GM18861 (cell line): ENCODE results near the gene ZNF541.
A peak's percentile ranks its signal among the peaks of the same experiment; 100 is the strongest.
"Not testable (repeated sequence)": the region's sequence is repeated elsewhere in the genome, so short reads cannot be mapped to it uniquely, and the experiment has no call there.

Experiments
- ATAC-seq: cut with Tn5 transposase; IDR thresholded peaks from one replicate; pipeline ENCODE4 v1.9.1; 2021; ENCODE audit not compliant: unreplicated experiment

Gene ZNF541

DNA sequence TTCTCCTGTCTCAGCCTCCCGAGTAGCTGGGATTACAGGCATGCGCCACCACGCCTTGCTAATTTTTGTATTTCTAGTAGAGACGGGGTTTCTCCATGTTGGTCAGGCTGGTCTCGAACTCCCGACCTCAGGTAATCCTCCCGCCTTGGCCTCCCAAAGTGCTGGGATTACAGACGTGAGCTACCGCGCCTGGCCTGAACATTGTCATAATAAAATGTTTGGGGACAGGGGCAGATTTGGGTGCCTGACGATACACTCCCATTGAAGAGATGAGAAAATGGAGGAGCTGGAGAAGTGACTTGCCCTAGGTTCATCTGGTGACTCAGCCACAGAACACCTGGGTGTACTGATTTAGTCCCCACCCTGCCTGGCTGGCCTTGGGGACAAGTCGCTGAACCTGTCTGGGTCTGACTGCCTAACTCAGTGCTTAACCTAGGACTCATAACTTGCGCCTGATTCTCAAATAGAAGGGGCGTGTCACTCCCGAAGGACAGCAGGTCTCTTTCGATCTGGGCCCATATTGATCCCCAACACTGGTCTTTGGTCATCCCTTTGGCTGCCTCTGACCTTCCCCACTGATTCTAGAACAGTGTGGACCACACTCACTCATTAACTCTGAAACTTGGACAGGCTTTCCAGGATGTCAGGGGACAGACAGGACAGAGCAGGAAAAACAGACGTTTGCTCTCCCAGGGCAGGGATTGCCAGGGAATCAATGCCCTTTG is 28.4 kb upstream of the ZNF541 start:
- no peak for ATAC-seq

GRCh38 chr19:47600246-47601179 is 27.6 kb upstream of the ZNF541 start:
- ATAC-seq: peak; percentile 84

DNA sequence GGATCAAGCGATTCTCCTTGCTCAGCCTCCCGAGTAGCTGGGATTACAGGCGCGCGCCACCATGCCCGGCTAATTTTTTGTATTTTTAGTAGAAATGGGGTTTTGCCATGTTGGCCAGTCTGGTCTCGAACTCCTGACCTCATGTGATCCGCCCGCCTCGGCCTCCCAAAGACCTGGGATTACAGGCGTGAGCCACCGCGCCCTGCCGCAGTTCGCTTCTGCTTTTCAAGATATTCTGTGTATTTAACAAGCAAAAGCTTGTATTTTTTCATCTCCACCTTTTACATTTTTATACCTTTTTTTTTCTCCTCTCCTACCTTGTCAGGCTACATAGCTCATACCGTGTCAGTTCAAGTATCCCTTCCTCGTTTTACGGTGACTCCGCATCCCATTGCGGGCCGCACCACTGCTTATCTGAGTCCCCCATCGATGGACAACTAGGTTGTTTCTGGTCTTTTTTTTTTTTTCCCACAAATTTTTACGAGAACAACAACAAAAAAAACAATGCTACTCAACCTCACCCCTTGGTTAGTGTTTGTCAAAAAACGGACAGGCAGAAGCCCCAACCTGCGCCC is 26.8 kb upstream of the ZNF541 start:
- ATAC-seq: not testable (repeated sequence)

GRCh38 chr19:47598407-47599349 is 25.7 kb upstream of the ZNF541 start:
- ATAC-seq: no peak

DNA sequence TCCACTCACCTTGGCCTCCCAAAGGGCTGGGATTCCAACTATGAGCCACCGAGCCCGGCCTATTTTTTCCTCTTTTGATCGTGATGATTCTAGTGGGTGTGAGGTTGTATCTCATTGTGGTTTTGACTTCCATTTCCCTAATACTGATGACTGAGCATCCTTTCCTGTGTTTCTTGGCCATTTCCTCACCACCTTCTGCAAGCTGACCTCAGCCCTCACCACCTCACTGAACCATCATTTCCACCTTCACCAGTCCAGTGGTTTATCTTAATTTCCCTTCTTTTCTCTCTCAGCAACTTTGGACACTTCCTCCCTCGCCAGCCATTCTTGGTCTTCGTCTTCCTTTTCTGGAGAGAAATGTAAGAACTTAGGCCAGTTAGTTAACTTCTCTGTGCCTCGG is 23.0 kb upstream of the ZNF541 start:
- ATAC-seq: no peak

GRCh38 chr19:47593860-47594259 is 20.9 kb upstream of the ZNF541 start:
- no peak for ATAC-seq

DNA sequence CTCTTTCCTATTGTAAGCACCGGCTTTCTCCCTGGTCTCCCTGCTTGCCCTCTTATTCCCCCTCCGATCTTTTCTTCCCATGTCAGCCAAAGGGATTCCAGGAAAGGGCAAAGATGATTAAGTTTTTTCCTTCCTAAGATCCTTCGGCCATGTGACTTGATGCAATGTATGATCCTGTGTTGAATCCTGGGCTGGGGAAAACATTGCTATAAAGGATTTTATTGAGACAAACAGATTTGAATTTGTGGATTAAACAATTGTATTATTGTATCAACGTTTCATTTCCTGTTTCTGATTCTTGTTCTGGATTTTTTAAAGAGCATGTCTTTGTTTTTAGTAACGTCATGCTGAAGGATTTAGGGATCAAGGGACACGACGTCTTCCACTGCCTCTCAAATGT is 16.9 kb upstream of the ZNF541 start:
- no peak for ATAC-seq

- no peak for ATAC-seq
Measured at GRCh38 chr19:47587295-47587694, 14.3 kb upstream of the ZNF541 start.

GRCh38 chr19:47583161-47583560 is 10.2 kb upstream of the ZNF541 start:
- ATAC-seq: not testable (repeated sequence)

GRCh38 chr19:47582320-47582909 is 9.5 kb upstream of the ZNF541 start:
- ATAC-seq: no peak

DNA sequence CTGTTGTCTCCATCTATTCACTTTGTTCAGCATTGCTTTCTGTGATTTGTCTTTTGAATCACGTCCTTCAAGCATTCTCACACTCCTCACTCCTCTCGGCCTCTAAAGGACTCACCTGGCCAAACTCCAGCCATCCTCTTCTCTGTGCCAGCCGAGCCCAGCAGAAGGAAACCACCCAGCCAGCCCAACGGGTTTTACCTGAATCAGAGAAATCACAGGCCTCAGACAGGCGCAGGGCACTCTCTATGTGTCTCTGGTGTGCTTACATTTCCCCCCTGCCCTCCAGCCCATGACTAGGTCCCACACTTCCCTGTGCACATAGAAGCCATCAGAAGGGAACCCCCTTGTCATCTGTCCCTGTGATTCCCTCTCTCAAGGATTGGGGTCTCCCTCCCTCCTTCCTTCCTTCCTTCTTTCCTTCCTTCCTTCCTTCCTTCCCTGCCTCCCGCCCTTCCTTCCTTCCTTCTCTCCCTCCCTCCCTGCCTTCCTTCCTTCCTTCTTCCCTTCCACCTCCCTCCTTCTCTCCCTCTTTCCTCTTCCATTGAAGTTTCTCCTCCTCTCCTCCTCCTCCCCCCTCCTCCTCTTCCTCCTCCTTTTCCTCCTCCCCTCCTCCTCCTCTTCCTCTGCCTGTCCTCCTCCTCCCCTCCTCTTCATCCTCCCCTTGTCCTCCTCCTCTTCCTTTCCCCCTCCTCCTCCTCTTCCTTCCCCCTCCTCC is 8.8 kb upstream of the ZNF541 start:
- ATAC-seq: no peak

DNA sequence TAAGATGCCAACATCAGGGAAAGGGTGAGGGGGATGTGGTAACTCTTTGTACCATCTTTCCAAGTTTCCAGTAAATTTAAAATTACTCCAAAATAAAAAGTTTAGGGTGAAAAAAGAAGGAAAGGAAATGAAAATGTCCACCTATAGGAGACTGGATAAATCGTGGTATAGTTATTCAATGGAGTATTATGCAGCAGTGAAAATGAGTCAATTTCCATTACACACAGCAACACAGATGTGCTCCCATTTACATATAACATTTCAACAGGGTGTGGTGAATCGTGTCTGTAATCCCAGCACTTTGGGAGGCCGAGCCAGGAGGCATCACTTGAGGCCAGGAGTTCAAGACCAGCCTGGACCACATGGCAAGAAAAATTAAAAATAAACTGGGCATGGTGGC is 7.4 kb upstream of the ZNF541 start:
- ATAC-seq: no peak

- no peak for ATAC-seq
Measured at GRCh38 chr19:47572635-47573034, 313 bp downstream of the ZNF541 start.

DNA sequence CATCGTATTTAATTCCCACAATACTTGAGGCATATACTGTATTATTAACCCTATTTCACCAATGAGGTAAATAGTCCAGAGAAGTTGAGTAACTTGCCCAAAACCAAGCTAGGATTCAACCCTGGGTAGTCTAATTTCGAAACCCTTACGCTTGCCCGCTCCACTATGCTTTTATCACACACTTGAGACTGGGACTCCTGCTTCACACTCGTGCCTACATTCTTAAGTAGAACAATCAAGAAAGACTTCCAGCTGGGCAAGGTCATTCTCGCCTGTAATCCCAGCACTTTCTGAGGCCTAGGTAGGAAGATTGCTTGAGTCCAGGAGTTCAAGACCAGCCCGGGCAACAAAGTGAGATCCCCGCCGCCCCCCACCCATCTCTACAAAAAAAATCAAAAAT is 3.6 kb downstream of the ZNF541 start:
- no peak for ATAC-seq

GRCh38 chr19:47564081-47564480 is 8.9 kb downstream of the ZNF541 start:
- ATAC-seq: no peak

DNA sequence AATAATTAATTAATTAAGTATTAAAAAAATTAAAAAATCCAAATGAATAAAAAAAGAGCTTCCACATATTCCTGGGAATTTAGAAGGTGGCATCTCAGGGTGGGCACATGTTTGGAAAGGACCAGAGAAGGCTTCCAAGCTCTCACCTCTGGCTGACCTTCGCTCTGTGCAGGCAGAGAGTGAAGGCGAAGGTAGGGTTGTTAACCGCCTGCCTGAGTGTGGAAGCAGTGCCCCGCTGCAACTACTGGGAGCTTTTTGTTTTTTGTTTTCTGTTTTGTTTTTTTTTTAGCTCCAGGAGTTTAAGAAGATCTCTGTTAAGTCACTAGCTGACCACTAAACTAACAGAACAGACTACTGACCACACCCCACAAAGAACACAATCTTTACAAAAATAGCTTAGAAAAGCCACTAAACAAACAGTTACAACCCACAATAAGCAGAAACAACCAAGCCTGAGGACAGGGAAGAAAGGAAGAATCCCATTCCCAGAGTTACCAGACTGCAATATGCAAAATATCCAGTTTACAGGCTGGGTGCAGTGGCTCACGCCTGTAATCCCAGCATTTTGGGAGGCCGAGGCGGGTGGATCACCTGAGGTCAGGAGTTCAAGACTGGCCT is 11.4 kb downstream of the ZNF541 start:
- no peak for ATAC-seq

DNA sequence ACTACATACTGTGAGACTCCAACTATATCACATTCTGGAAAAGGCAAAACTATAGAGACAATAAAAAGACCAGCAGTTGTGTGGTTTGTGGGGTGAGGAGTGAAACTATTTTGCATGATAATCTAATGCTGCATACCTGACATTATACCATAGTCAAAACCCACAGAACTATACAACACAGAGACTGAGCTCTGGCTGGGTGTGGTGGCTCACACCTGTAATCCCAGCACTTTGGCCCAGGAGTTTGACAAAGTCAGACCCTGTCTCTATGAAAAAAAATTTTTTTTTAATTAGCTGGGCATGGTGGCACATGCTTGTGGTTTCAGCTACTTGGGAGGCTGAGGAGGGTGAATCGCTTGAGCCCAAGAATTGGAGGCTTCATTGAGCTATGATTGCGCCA is 11.9 kb downstream of the ZNF541 start:
- no peak for ATAC-seq

DNA sequence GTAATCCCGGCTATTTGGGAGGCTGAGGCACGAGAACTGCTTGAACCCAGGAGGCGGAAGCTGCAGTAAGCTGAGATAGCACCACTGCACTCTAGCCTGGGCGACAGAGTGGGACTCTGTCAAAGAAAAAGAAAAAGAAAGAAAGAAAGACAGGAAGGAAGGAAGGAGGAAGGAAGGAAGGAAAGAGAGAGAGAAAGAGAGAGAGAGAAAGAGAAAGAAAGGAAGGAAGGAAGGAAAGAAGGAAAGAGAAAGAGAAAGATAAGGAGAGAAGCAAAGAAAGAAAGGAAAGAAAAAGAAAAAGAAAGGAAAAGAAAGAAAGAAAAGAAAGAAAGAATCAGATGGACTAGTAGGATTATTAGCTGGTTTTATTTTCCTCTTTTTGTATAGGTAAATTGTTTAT is 22.8 kb downstream of the ZNF541 start:
- no peak for ATAC-seq

GRCh38 chr19:47549261-47549862 is 23.6 kb downstream of the ZNF541 start:
- ATAC-seq: no peak
